Psoas muscle (tissue), 8 donors: ENCODE data around the gene TBATA. TPM values are rescaled to one million over a fixed set of nuclear protein-coding genes. Genes with fewer than 3 reads are reported as not detected.

Experiments used
- ATAC-seq, 4 donors: fragments of 200-7000 bp; cut with Tn5 transposase; one replicate each; pipeline ENCODE4 v1.9.1; 2020; ENCODE audit warnings: moderate library complexity in 3 of 4, mild to moderate bottlenecking in 2 of 4
- DNase-seq, 2 donors: peaks; one replicate each; pipeline ENCODE4 v3.0.0-alpha.2; 2020
- H3K27ac ChIP-seq: fragments of 200-600 bp; one replicate; pipeline ENCODE4 v1.8.0; 2022
- H3K27me3 ChIP-seq, 3 donors: fragments of 200-600 bp in 1 of 3; one replicate each; pipeline versions ENCODE4 v1.6.1 to v1.8.0; 2013 to 2022; ENCODE audit warnings: low read length in 2 of 3, mild to moderate bottlenecking in 2 of 3, moderate library complexity in 1 of 3; ENCODE audit not compliant: insufficient read depth in 3 of 3
- H3K36me3 ChIP-seq, 2 donors: fragments of 200-600 bp in 1 of 2; one replicate each; pipeline versions ENCODE4 v1.6.1 to v1.8.0; 2013 to 2022; ENCODE audit warnings: low read depth in 1 of 2, mild to moderate bottlenecking in 1 of 2, moderate library complexity in 1 of 2; ENCODE audit not compliant: insufficient read depth in 1 of 2
- H3K4me1 ChIP-seq: fragments of 200-600 bp; one replicate; pipeline ENCODE4 v1.8.0; 2022
- H3K4me3 ChIP-seq: fragments of 200-600 bp; one replicate; pipeline ENCODE4 v1.8.0; 2022; ENCODE audit warnings: mild to moderate bottlenecking
- H3K9me3 ChIP-seq: fragments of 200-600 bp; one replicate; pipeline ENCODE4 v1.8.0; 2022
- CTCF ChIP-seq: fragments of 200-600 bp; IDR thresholded peaks from one replicate; pipeline ENCODE4 v1.8.0; 2022; ENCODE audit warnings: antibody characterized with exemption
- WGBS, 3 donors: extraction: QIAGEN DNeasy Blood & Tissue Kit; methylation state at CpG; one replicate each; pipeline versions ENCODE4 v1.1.6 to v1.1.7; 2013; 5-methylcytosine and 5-hydroxymethylcytosine counted together
- intact Hi-C, 2 donors: fragments of 100-400 bp; cut with DNase I; formaldehyde crosslinking; loops; one replicate each; pipeline versions ENCODE4 v1.11.0 to v1.14.2; 2022
- polyA plus RNA-seq, 3 donors: library from polyadenylated mRNA; stranded (reverse); fragments of 200-250 nt; gene quantifications; one replicate each; pipeline ENCODE4 v1.2.3, GENCODE V29; 2013
- total RNA-seq, 4 donors: library from RNA; stranded (reverse); fragmentation: NEBNext Ultra II Directional in 2 of 4; extraction: Animal tissue kit (Norgen Biotek cat#: 25700) in 2 of 4; gene quantifications; one replicate each; pipeline versions ENCODE4 v1.2.1 to v1.2.4, GENCODE V29; 2021 to 2023
- donor health status: healthy with polysubstance abuse.
- donor health status: DM: no; HTN: no; CAD: no; lungs with moderate emphysema.
- donor health status: Bipolar disorder and iron deficiency.
- donor health status: healthy.
- donor health status: DM: yes; HTN: yes; CAD: no.
- donor health status: DM: no; HTN: no; CAD: no.
- donor health status: DM: no; HTN: no; CAD: no.
- donor health status: DM: yes; HTN: yes; CAD: no.

The TBATA gene
- total and polyA plus RNA-seq, 7 donors: not detected

GRCh38 chr10:70797840-70798239 lies 12.7 kb upstream of the TBATA start:
- Histone ChIP-seq H3K4me1 (no peaks in the 10 kb centered on the region), H3K36me3 (no peaks in the 10 kb centered on the region), H3K27me3 (no peaks in the 10 kb centered on the region), H3K4me3 (no peak overlapping the region), H3K9me3 (no peaks in the 10 kb centered on the region), H3K27ac (no peak overlapping the region)
- ATAC-seq (no peak), DNase-seq (no peak)
- WGBS, 3 donors: 78 to 82% (median 79%) methylated on average over 7 of the region's 7 CpGs
- TF ChIP-seq CTCF: no peak
- intact Hi-C loops: no loop called here

GRCh38 chr10:70795613-70796012 lies 10.4 kb upstream of the TBATA start:
- Histone ChIP-seq H3K9me3 (no peaks in the 10 kb centered on the region), H3K36me3 (no peaks in the 10 kb centered on the region), H3K4me1 (no peaks in the 10 kb centered on the region), H3K27ac (no peak overlapping the region), H3K27me3 (no peaks in the 10 kb centered on the region), H3K4me3 (no peak overlapping the region)
- 90 to 96% (median 93%) methylated on average over 1 of the region's 1 CpG for WGBS, 3 donors
- DNase-seq: no peak
- no peak for ATAC-seq
- intact Hi-C loops: no loop called here
- TF ChIP-seq CTCF: no peak

- H3K4me3 ChIP-seq: no peak overlapping the region
- H3K4me1 ChIP-seq: no peaks in the 10 kb centered on the region
- H3K36me3 ChIP-seq: no peaks in the 10 kb centered on the region
- intact Hi-C loops: no loop called here
- DNase-seq (no peak), ATAC-seq (no peak)
- H3K27ac ChIP-seq: no peak overlapping the region
- peaks cover 11% of the 10 kb centered on the region for H3K9me3 ChIP-seq
- no peaks in the 10 kb centered on the region for H3K27me3 ChIP-seq
- TF ChIP-seq CTCF: no peak
- 59 to 73% (median 63%) methylated on average over 5 of the region's 5 CpGs for WGBS, 3 donors
These were observed 6.3 kb upstream of the TBATA start for GRCh38 chr10:70791386-70792039.

- no peak overlapping the region for H3K4me3 ChIP-seq
- H3K9me3 ChIP-seq: peaks cover 11% of the 10 kb centered on the region
- ATAC-seq (no peak), DNase-seq (no peak)
- no peak overlapping the region for H3K27ac ChIP-seq
- no peaks in the 10 kb centered on the region for H3K27me3 ChIP-seq
- TF ChIP-seq CTCF: no peak
- WGBS, 3 donors: 53 to 77% (median 72%) methylated on average over 5 of the region's 5 CpGs
- no peaks in the 10 kb centered on the region for H3K36me3 ChIP-seq
- intact Hi-C loops: no loop called here
- H3K4me1 ChIP-seq: no peaks in the 10 kb centered on the region
These were observed 1.7 kb upstream of the TBATA start for GRCh38 chr10:70786799-70787415.

- intact Hi-C loops: no loop called here
- Histone ChIP-seq H3K27ac (no peak overlapping the region), H3K36me3 (no peaks in the 10 kb centered on the region)
These were observed 706 bp downstream of the TBATA start for GRCh38 chr10:70784471-70784870.

More at GRCh38 chr10:70784471-70784870, 706 bp downstream of the TBATA start:
- H3K9me3 ChIP-seq: peaks cover 11% of the 10 kb centered on the region
- no peaks in the 10 kb centered on the region for H3K27me3 ChIP-seq
- no peak for DNase-seq
- ATAC-seq: no peak
- 62 to 83% (median 81%) methylated on average over 2 of the region's 2 CpGs for WGBS, 3 donors
- H3K4me1 ChIP-seq: no peaks in the 10 kb centered on the region
- H3K4me3 ChIP-seq: no peak overlapping the region
- TF ChIP-seq CTCF: no peak
